Activated CD8-positive, alpha-beta memory T cell treated with anti-CD3 and anti-CD28 coated beads for 48 hours (primary cell): ENCODE data around the gene PTPN5.

ENCODE experiments used
- DNase-seq, 3 experiments: peaks; one replicate each; pipeline ENCODE4 v3.0.0-alpha.2; 2020; ENCODE audit warnings: low read depth in 2 of 3, low spot score in 2 of 3

PTPN5 gene

GRCh38 chr11:18743365-18743764 lies 48.2 kb downstream of the PTPN5 start:
- no peak for DNase-seq

DNA sequence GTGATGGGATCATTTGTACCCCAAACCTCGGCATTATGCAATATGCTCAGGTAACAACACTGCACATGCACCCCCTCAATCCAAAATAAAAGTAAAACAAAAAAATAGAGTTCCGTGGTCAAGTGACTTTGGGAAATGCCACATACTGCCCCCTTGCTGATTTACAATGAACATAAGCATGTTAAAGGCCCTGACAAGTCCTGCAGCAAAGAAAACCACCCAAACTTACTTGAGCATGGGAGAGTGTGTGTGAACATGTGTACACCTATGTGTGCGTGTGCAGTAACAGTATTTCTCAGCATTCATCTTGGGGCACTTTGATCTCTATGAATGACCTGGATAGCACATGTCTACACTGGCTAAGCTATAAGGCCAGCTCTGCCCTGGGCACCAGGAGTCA lies 49.8 kb downstream of the PTPN5 start:
- no peak for DNase-seq

- no peak for DNase-seq
These were observed 51.9 kb downstream of the PTPN5 start for GRCh38 chr11:18739685-18740084.

DNA sequence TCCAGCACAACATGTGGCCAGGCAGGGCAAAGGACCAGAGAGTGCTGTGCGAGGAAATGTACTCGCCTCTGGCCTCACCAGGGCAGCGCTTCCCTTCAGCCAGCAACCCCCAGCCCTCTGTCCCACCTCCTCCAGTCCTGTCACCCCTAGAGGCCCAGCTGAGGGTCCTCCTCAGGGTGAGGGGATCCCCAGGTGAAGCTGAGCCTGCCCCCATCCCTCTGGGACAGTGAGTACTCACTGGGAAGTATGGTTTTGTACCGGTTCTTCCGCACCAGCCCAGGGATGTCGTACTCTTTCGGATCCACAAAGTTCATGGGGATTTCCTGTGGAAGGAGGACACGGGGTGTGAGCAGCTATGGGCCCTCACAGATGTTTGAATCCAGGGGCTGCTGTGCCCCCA lies 54.0 kb downstream of the PTPN5 start:
- DNase-seq = no peak

DNA sequence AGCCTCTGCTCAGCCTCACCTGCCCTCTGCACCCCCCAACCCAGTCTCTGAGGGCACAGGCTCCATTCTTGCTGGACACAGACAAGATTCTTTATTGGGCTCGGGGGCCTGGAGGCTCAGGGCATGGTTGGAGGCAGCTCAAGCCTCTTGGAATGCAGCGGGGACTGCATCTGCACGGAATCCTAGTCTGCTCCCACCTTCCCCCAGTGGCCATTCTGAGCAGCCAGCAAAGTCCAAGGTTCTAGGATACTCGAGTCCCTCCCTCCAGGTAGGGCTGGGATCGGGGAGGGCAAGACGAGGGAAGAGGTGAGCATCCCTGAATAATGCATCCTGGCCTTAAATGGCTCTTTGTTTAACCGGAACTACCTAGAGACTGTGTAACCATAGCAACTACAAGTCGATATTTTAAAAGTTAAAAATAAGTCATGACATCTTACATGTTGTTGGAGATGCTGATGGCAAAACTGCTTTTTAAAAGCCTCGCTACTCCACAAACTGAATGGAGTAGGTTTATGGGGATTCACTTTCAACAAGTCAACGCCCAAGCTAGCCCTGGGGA lies 54.9 kb downstream of the PTPN5 start:
- no peak for DNase-seq

DNA sequence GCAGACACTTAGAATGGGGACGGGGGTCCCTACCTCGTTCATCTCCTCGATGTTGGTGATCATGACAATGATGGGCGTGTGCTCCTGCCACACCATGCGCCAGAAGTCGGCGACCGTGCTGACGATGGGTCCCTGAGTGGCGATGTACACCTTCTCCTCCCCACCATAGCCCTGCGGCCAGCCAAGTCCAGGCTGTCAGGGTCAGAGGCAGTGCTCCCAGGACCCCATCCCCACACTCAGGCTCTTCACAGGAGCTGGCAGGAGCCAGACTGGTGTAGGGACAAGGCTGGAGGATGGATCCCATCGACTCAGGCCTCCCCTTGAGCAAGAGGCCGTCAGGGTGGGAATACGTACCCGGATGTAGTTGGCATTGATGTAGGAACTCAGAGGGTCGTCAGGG lies 58.4 kb downstream of the PTPN5 start:
- DNase-seq = no peak

DNA sequence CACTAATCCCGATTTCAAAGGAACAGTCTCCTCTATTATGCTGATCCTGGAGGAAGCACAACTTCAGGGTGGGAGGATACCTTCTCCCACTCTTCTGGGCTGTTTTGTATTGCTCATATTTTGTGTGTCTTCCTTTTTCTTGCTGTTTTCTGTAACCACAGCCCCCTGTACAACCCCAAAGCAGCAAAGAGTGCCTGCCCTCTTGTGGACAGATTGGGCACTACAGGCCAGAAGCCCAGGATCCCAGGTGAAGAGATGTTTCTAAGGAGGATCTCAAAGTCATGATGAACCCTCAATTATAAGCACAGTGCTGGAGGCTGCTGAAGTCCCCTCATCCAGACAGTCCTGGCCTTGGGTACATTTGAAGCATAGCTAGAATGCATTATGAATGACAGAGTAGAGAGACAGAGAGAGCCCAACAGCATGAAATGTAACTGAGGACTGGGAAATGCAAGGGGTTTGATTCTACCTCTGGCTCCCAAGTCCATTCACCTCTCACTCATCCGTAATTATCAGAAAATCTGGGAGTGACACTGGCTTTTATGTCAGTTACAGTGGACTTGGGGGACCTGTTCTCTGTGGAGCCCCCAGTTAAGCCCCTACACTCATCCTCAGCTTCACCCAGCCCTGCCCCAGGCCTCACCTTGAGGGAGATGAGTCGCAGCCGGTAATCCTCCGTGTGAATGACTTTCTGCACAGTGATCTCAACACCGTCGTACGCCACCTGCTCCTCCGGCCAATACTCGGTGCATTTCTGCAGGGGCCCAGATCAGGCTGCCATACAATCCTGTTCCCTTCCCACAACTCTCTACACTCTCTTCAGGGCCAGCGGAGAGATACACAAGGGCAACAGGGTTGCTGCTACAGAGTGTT lies 59.4 kb downstream of the PTPN5 start:
- DNase-seq = peak; percentile 31 to 58 (median 51)

DNA sequence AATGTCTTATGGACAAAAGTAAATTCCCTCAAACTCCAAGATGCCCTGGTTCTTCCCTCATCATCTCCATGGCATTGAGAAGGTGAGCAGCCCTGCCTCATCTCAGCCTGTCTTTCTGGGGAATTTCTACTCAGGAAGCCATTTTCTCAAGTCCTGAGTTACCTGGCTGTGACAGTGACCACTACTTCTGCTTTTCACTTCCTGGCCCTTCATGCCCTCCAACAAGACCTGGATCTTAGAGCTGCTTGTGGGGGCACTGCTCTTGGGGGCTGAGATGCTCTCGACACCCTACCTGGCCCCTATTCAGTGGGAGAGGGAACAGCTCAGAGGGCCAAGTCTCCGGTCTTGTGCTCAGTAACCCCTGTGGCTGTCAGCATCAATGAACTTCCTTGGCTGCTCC lies 60.2 kb downstream of the PTPN5 start:
- no peak for DNase-seq

- DNase-seq = no peak
These were observed 61.6 kb downstream of the PTPN5 start for GRCh38 chr11:18730020-18730419.

DNA sequence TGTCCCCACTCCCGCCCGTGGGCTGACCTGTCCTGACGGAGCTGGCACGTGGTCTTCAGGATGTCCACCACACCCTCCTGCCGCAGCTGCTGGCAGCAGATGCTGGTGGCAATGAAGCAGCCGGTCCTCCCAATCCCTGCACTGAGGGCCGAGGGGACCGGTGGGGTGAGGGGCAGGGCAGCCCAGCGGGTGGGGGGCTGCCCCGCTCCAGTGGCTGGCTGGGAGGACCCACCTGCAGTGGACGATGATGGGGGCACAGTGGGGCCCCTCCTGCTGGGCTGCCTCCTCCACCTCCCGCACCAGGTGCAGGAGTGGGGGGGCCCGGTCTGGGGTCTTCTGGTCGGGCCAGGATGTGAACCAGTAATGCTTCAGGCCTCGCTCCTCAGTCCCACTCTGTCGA lies 62.2 kb downstream of the PTPN5 start:
- no peak for DNase-seq

DNA sequence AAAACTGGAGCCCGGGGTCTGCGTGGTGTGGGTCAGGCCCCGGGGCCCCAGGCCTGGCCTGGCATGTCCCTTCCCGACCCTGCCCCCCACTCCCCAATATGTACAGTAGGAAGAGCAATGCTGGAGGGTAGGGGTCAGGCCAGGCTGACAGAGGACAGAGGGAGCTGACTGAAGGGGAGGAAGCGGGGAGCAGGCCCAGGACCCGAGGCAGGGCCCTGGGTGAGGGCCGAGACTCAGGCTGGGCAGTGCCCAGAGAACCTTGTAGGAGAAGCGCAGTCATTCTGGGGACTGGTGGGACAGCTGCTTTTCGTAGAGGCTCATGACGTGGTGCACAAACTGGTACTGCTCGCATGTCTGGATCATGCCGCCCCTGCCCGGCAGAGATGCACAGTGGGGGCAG lies 62.9 kb downstream of the PTPN5 start:
- DNase-seq = no peak

DNA sequence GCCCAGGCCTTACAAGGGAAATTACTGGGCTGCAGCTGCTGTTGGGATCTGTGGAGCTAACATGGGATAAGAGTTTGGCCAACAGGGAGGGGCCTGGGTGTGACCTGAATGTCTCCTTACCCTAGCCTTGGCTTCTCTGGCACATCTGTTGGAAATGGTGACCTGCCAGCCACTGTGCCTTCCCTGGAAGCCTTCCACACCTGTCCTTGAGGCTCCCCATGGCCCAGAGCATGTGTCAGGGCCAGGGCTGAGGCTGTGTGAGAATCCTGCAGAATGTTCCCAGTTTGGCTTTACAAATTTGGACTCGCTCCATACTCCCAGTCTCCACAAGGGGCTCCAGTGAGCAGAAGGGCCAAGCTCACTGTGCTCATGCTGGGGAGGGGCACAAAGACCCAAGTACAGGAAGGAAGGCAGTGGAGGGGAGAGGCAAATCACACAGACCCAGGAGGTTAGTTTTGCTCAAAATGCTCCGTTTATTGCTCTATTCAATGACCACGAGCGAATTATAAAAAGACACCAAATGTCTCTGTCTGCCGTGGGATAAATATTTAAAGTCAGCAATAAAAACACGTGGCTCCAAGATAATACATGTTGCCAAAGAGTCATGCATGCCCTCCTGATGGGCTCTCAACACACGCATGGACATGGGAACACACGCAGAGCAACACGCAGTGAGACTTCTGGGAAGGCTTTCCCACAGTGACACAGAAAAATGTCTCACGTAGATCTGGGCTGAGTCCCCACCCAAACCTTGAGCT lies 63.9 kb downstream of the PTPN5 start:
- DNase-seq = peak in 1 of 3 experiments; percentile 17

DNA sequence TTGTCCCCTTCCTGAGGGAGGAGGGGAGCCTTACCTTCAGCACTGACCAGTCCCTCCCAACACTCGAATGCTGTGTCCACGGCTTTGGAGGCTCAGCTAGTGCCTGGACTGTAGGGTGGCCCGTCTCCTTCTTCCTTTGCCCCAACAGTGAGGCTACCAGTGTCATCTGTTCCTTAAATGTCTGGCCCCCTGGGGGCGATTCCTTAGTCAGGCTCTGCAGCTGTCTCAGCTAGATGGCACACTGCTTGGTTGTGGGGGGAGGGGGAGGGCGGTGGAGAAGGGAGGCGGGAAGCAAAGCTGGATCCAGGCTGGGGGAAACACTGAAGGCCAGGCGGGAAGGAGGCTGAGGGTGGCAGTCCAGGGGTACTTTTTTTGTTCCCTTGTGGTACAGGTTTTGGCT lies 65.6 kb downstream of the PTPN5 start, which contains the start of gene IGSF22:
Gene IGSF22 (minus strand): TSS at position 149 of the 400 bp plus-strand sequence. CDS start 1,952 bp downstream, outside the sequence.
- no peak for DNase-seq

DNA sequence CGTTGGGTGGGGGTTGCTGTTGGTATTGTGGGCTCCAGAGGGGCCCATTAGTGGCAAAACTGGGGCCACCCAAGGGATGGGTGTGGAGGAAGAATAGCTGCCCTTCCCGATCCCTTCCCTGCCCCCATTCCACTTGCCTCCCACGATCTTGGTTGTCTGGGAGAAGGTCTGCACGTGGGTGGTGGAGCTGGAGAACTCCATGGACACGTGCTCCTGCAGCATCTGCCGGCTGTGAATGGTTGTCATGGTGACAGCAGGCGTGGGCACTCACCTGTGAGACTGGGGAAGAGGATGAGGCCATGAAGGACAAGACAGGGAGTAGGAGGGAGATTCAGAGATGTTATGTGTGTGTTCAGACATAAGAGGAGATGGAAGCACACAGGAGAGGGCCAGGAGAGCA lies 67.6 kb downstream of the PTPN5 start:
- DNase-seq = no peak

DNA sequence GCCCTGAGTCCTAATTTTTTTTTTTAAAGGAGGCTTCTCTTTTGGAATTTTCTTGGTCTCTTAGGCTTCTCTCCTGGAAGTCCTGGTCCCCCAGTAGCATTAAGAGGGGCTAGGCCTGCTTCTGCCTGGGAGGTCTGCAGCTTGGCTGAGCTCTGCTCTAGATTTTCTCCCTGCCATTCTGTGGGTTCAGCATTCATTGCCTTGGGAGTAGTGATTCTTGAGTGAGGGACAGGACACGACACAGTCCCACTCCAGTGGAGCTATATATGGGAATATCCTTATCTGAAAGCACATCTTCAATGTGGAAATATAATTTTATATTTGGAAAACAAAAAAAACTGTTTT lies 69.3 kb downstream of the PTPN5 start:
- DNase-seq = no peak

DNA sequence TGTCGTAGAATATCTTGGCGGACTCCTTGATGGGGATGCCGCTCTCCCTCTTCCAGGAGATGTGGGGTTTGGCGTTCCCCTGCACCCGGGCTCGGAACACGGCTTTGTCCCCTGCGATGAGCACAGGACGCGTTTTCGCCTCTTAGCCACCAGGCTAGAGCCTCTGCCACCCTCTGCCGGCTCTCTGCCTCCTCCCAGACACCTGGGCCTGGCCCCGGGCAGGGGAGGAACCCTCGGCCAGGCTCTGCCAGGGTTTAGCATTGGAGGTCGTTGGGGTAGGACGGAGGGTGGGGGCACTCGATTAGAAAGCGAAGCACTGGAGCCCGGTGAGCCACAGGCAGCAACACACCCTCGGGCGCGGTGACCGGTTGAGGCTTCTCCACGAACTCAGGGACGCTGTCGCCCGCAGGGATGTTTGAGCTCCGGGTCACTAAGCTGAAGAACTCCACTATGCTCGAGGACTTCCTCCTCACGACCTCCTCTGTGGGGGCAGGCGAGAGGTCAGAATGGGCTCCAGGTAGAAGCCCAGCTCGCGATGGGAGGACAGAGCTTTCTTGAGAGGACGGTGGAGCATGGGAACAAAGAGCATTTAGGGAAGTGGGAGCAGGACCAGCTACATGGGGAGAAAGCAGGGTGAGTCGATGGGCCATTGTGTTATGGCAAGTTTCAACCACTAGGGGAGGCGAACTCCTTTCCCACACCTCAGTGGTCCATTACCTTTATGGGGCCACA lies 69.9 kb downstream of the PTPN5 start:
- peak in 1 of 3 experiments; percentile 37 for DNase-seq

GRCh38 chr11:18720808-18721560 lies 70.6 kb downstream of the PTPN5 start:
- peak; percentile 44 to 68 (median 47) for DNase-seq

GRCh38 chr11:18720091-18720807 lies 71.3 kb downstream of the PTPN5 start:
- no peak for DNase-seq

DNA sequence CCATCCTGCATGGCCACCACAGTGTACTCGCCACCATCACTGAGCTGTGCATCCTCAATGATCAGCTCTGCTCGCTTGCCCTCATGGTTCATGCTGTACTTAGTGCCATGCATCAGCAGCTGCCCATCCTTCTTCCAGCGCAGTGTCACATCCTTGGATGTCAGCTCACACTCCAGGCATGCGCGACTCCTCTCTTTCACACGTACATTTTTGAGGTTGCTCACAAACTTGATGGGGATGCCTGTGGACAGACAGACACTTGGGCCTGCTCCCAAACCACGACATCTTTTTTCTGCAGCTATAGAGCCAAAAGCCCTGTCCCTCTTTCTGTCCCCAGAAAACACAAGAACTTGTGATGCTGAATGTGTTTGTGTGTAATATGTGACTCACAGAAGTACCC lies 76.1 kb downstream of the PTPN5 start:
- DNase-seq = no peak

DNA sequence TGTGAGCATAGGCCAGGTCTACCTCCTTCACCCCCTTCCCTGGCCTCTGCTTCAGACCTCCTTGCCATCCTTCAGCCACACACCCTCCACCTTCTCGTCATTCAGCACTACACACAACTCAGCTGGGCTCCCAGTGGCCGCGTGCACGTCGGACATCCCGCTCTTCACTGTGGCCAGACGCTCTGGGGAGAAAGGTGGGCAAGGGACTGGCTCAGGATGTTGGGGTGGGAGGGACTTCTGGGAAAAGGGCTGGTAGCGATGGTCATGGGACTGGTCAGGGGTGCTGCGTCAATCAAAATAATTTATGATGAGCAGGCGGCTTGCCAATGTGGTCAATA lies 77.2 kb downstream of the PTPN5 start:
- no peak for DNase-seq
